ENCODE data around the gene ROPN1B. TPM values are rescaled to one million over a fixed set of nuclear protein-coding genes. Genes with fewer than 3 reads are reported as not detected.
"Not testable (repeated sequence)": the region's sequence is repeated elsewhere in the genome, so short reads cannot be mapped to it uniquely, and the experiment has no call there.

The ROPN1B gene
- total RNA-seq, 2 experiments from 2014 or later: not detected

DNA sequence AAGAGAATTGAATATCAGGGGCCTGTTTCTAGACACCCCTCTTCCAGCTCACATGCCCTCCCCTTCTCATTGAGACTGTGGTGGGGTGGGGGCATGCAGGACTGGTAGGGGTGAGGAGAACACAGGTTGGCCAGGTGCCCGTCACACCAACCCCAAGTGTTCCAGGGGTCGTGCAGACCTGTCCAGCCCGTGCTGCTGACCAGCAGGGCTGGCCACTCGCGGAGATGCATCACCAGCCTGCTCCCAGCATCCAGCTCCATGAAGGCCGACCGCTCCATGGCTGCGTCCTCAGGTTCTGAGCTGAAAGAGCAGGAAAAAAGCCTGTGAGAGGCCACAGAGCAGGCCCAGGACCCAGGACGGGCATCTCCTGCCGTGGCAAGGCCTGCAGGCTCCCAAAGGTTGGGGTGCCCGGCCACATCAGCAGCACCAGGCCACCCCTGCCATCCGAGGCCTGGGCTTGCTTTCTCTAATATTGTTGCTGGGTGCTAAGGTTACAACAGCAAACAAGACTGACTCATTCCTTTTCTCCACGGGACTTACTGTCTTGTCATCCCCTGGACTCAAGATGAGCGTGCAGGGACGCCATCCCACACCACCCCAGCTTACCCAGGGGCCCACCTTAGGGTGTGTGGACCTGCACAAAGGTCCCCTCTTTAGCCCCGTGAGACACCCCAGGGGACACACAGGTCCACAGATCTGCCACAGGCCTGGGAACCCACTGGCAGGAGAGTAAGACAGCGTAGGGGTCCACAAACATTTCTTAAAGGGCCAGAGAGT is 35.4 kb upstream of the ROPN1B start:
- DNase-seq; intact Hi-C loops (cut with DNase I, micrococcal nuclease); CTCF ChIA-PET; H3K27ac Mint-ChIP-seq; H3K27me3 Mint-ChIP-seq; H3K4me3 Mint-ChIP-seq; ATAC-seq; H3K36me3 Mint-ChIP-seq (ENCODE audit: low read depth); POLR2A ChIA-PET; H3K9me3 Mint-ChIP-seq (ENCODE audit: low read depth); H3K4me1 Mint-ChIP-seq: not testable (repeated sequence)

DNA sequence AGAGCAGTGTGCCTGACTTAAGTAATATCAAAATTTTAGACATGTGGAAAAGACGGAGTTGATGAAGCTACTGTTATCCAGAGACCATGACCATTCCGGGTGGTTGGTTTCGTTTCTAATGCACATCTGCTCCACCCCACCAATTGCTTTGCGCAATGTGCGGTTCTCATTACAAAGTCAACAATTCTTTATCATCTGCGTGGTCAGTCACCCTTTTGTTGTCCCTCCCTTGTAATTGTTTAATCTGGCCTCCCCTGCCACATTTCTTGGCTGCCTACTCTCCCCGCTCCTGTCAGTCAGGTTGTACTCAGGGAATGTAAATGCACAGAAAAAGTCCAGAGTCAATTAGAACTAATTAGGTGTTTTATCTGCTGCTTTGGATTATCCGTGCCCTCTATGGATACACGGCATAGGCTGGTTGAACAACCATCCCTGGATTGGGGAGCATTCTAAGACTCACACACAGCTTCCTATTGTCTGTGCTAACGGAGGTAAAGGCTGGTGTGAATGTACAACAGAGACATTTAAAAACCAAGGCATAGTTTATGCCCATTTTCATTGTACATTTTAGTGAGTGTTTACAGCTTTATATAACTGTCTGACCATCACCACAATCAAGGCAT is 33.6 kb upstream of the ROPN1B start:
- POLR2A ChIA-PET; CTCF ChIA-PET; H3K27me3 Mint-ChIP-seq; H3K4me1 Mint-ChIP-seq; intact Hi-C loops (cut with DNase I, micrococcal nuclease); DNase-seq; H3K27ac Mint-ChIP-seq; ATAC-seq; H3K4me3 Mint-ChIP-seq; H3K36me3 Mint-ChIP-seq (ENCODE audit: low read depth); H3K9me3 Mint-ChIP-seq (ENCODE audit: low read depth): not testable (repeated sequence)

DNA sequence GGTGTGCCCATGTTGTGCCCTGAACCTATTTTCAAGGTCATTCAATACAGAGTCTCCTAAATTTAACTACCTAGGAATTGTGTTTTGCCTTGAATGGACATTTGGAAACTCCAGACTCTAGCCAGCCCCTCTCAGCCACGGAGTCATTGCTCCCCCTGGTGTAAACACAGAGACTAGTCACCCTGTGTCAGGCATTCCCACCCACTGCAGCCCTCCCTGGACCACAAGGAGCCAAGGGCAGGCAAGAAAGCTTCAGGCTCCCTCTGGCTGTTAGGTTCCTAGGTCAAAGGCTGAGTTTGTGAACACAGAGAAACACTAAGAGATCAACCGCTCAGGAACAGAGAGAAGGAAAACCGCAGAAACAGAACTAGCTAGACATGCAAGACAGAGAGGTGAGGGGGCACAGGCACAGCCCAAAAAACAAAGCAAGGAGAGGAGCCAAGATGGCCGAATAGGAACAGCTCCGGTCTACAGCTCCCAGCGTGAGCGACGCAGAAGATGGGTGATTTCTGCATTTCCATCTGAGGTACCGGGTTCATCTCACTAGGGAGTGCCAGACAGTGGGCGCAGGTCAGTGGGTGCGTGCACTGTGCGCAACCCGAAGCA is 32.7 kb upstream of the ROPN1B start:
- H3K36me3 Mint-ChIP-seq (ENCODE audit: low read depth); H3K4me1 Mint-ChIP-seq; H3K9me3 Mint-ChIP-seq (ENCODE audit: low read depth); intact Hi-C loops (cut with DNase I, micrococcal nuclease); DNase-seq; CTCF ChIA-PET; H3K4me3 Mint-ChIP-seq; H3K27me3 Mint-ChIP-seq; POLR2A ChIA-PET; H3K27ac Mint-ChIP-seq; ATAC-seq: not testable (repeated sequence)

DNA sequence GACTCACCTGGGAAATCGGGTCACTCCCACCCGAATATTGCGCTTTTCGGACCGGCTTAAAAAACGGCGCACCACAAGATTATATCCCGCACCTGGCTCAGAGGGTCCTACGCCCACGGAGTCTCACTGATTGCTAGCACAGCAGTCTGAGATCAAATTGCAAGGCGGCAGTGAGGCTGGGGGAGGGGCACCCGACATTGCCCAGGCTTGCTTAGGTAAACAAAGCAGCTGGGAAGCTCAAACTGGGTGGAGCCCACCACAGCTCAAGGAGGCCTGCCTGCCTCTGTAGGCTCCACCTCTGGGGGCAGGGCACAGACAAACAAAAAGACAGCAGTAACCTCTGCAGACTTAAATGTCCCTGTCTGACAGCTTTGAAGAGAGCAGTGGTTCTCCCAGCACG is 32.1 kb upstream of the ROPN1B start:
- intact Hi-C loops (cut with DNase I, micrococcal nuclease); POLR2A ChIA-PET; H3K9me3 Mint-ChIP-seq (ENCODE audit: low read depth): not testable (repeated sequence)

DNA sequence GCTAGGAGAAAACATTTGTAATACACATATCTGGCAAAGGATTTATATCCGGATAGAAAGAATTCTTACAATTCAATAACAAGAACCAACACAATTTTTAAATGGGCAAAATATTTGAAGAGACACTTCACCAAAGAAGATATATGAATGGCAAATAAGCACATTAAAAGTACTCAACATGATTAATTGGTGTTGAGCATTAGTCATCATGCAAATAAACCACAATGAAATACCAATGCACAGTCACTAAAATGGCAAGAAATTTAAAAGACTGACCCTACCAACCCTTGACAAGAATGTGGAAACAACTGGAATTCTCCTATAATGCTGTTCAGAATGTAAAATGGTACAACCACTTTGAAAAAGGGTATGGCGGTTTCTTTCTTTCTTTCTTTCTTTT is 21.2 kb upstream of the ROPN1B start:
- POLR2A ChIA-PET; ATAC-seq; H3K27ac Mint-ChIP-seq; CTCF ChIA-PET; H3K36me3 Mint-ChIP-seq (ENCODE audit: low read depth); H3K4me3 Mint-ChIP-seq; H3K9me3 Mint-ChIP-seq (ENCODE audit: low read depth); DNase-seq; H3K4me1 Mint-ChIP-seq; intact Hi-C loops (cut with DNase I, micrococcal nuclease): not testable (repeated sequence)
- H3K27me3 Mint-ChIP-seq: peaks cover 24% of the 10 kb centered on the region

More for the DNA sequence above, 32.1 kb upstream of the ROPN1B start:
- DNase-seq; H3K36me3 Mint-ChIP-seq (ENCODE audit: low read depth); H3K27ac Mint-ChIP-seq; CTCF ChIA-PET; ATAC-seq; H3K4me1 Mint-ChIP-seq; H3K27me3 Mint-ChIP-seq; H3K4me3 Mint-ChIP-seq: not testable (repeated sequence)

DNA sequence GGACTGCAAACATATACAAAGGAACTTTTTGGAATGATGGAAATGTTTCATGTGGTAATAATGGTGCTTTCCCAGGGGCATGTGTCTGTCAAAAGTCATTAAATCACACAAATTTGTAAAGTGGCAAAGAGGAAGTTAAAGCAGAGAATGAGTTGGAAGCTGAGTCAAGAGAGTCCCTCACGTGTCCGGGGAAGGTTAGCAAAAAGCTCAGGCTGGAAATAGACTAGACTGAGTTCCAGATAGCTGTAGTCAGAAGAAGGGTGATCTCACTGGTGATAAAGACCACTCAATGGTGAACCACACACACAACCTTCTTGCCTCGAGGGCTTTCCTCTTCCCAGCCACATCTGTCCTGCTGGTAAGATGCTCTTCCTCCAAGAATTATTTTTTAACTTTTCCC is 20.1 kb upstream of the ROPN1B start:
- CTCF ChIA-PET, H3K4me1 Mint-ChIP-seq: not testable (repeated sequence)
- ATAC-seq: peak; percentile 63

DNA sequence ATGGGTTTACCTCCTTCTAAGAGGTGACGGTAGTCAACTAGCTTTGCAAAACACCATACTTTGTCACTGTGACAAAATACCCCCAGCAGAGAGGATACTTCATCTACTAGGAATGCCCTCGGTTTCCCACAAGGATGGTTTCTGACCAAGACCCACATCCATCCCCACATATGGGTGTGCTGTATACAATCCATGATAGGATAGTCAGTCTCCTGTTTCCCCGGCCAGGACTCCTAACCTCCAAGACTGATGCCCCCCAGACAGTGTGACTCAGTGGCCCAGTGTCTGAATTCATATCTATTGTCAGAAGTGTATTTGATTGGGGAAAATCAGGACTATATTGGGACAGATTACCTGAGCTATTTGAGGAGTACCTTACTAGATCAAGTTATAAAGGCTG is 17.8 kb upstream of the ROPN1B start:
- H3K36me3 Mint-ChIP-seq (ENCODE audit: low read depth); DNase-seq; H3K4me1 Mint-ChIP-seq; POLR2A ChIA-PET; H3K9me3 Mint-ChIP-seq (ENCODE audit: low read depth); intact Hi-C loops (cut with DNase I, micrococcal nuclease); ATAC-seq; H3K4me3 Mint-ChIP-seq; H3K27ac Mint-ChIP-seq: not testable (repeated sequence)
- CTCF ChIA-PET: interaction anchor here (0.6 kb wide), 1 partner anchor 11 kb away, joined by 3 read pairs; no protein-coding TSS in a partner anchor
- H3K27me3 Mint-ChIP-seq: peaks cover 25% of the 10 kb centered on the region

More for the DNA sequence above, 20.1 kb upstream of the ROPN1B start:
- H3K27ac Mint-ChIP-seq; DNase-seq; H3K9me3 Mint-ChIP-seq (ENCODE audit: low read depth); H3K36me3 Mint-ChIP-seq (ENCODE audit: low read depth); H3K4me3 Mint-ChIP-seq; POLR2A ChIA-PET; intact Hi-C loops (cut with DNase I, micrococcal nuclease): not testable (repeated sequence)
- H3K27me3 Mint-ChIP-seq: peaks cover 28% of the 10 kb centered on the region

DNA sequence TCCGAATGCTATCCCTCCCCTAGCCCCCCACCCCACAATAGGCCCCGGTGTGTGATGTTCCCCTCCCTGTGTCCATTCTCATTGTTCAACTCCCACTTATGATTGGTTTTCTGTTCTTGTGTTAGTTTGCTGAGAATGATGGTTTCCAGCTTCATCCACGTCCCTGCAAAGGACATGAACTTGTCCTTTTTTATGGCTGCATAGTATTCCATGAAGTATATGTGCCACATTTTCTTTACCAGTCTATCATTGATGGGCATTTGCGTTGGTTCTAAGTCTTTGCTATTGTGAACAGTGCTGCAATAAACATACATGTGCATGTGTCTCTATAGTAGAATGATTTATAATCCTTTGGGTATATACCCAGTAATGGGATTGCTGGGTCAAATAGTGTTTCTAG is 12.0 kb upstream of the ROPN1B start:
- ATAC-seq; H3K27ac Mint-ChIP-seq; H3K9me3 Mint-ChIP-seq (ENCODE audit: low read depth); H3K4me3 Mint-ChIP-seq; DNase-seq; POLR2A ChIA-PET; CTCF ChIA-PET; intact Hi-C loops (cut with DNase I, micrococcal nuclease); H3K36me3 Mint-ChIP-seq (ENCODE audit: low read depth); H3K4me1 Mint-ChIP-seq: not testable (repeated sequence)
- H3K27me3 Mint-ChIP-seq: peaks cover 26% of the 10 kb centered on the region

DNA sequence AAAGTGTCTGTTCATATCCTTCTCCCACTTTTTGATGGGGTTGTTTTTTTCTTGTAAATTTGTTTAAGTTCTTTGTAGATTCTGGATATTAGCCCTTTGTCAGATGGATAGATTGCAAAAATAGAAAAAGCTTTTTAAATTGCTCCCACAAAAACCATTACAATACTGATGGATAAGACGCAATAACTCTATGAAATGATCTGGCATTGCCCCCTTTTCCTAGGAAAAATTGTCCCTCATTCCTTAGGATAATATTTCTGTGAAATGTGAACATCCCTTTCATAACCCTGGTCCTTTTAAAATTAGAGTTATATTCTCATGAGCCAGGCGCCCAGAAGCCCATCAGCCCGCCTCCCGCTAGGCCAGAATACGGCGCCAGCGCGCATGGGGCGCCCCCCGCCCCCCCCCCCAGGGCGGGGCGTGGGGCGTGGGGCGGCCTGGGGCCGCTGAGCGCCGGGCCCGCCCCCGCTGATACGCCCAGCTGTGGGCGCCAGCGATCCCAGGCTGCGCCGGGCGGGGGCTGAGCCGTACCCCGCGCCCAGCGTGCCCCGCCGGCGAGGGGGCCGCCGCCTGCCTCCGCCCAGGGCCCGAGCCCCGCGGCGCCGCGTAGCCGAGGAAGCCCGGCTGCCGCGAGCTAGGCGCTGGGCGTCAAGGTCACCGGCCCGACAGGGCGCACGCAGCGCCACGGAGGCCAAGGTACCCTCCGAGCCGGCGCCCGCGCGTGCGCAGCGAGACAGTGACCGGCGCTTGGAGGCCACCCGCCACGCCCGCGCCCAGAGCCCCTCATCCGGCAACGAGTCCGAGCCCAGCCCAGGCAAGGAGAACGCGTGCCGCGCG is 11.1 kb upstream of the ROPN1B start:
- intact Hi-C loops (cut with DNase I, micrococcal nuclease): no loop called here

DNA sequence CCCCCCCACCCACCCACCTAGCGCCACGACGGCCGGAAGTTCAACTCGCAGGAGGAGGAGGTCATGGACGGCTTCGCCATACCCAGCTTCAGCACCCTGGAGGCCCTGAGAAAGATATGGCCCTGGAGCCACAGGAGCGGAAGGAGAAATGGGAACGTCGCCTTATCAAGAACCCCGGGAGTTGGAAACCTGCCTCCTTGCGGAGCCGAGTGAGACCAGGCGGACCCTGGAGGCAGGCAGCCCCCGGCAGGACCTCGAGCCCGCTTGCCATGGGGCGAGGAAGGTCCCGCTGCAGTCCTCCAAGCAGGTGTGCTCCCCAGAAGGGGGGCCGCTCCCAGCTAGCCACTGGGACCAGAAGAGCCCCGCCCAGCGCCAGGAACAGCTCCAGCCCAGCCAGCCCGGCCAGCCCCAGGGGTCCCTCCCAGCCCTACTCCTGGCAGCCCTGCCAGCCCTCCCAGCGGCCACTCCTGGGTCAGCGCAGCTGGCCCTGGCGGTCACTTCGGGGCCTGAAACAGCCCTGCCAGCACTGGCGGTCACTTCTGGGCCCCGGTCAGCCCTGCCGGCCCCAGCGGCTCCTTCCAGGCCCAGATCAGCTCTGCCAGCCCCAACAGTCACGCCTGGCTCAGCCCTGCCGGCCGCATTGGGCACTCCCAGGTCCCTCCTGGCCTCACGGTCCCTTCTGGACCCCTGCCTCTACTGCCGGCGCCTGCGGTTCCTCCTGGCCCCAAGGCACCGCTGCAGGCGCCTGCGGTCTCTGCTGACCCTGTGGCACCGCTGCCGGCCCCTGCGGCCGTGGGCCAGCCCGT is 10.3 kb upstream of the ROPN1B start:
- ChIA-PET POLR2A (no interaction called here), CTCF (no interaction called here)
- DNase-seq (no peak), ATAC-seq (no peak)
- intact Hi-C loops (cut with DNase I, micrococcal nuclease): no loop called here
- H3K27me3 Mint-ChIP-seq: peaks cover 24% of the 10 kb centered on the region
- peaks cover 2% of the 10 kb centered on the region for H3K9me3 Mint-ChIP-seq (ENCODE audit: low read depth)
- H3K4me1 Mint-ChIP-seq: no peaks in the 10 kb centered on the region
- peaks cover 3% of the 10 kb centered on the region for H3K36me3 Mint-ChIP-seq (ENCODE audit: low read depth)
- H3K4me3 Mint-ChIP-seq: no peak overlapping the region
- no peak overlapping the region for H3K27ac Mint-ChIP-seq

More for the DNA sequence above, 11.1 kb upstream of the ROPN1B start:
- Mint-ChIP-seq H3K9me3 (ENCODE audit: low read depth) (peaks cover 2% of the 10 kb centered on the region), H3K36me3 (ENCODE audit: low read depth) (peaks cover 3% of the 10 kb centered on the region), H3K4me3 (no peak overlapping the region), H3K27ac (no peak overlapping the region), H3K4me1 (no peaks in the 10 kb centered on the region), H3K27me3 (peaks cover 26% of the 10 kb centered on the region)
- DNase-seq: no peak
- no peak for ATAC-seq
- CTCF ChIA-PET: no interaction called here
- POLR2A ChIA-PET: no interaction called here

Data from activated CD4-positive, alpha-beta T cell treated with anti-CD3 and anti-CD28 coated beads for 36 hours (primary cell).